HG03439 (cell line): ENCODE data around the gene PDCD2L.
"Not testable (repeated sequence)": the region's sequence is repeated elsewhere in the genome, so short reads cannot be mapped to it uniquely, and the experiment has no call there.

Source experiments
- ATAC-seq: cut with Tn5 transposase; IDR thresholded peaks from one replicate; pipeline ENCODE4 v1.9.1; 2021; ENCODE audit warnings: mild to moderate bottlenecking, moderate library complexity; ENCODE audit not compliant: unreplicated experiment

The PDCD2L gene

DNA sequence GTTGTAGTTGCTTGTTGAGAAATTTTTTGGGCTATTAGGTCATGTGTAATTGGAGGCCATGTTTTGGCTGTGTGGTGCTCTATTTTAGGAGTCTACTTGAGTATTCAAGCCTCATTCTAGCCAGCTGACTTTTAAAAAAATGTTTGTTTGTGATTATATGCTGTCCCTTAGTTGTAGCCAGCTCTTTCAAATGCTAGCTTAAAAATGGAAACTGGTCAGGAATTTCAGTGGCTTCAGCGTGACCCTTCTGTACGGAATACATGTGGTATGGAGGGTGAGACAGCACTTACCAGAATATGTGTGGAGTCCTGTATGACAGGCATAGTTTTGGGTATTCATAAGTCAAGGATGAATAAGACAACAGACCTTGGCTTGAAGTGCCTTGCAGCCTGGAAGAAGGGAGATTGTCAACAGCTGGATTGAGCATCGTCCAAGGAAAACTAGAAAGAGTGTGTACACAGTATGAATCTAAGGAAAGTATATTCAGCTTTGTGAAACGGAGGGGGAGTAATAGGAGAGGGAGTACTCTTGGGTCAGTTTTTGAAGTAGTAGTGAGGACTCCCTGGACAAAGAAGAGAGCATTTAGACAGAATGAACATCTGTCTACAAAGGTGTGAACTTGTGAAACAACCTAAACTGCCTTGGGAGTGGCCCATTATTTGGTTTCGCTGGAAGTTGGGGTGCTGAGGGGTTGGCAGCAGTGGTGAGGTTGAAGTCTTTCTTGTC is 57.3 kb downstream of the PDCD2L start:
- no peak for ATAC-seq

DNA sequence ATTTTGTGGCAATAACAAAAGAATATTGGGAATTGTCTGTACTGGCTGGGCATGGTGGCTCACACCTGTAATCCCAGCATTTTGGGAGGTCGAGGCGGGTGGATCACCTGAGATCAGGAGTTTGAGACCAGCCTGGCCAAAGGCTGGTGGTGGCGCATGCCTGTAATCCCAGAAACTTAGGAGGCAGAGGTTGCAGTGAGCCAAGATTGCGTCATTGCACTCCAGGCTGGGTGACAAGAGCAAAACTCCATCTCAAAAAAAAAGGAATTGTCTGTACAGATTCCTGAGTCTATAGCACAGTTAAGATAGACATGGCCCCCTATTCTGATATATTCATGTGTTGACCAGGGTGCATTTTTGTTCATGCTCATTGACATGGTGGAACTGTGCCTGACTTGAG is 60.6 kb downstream of the PDCD2L start:
- ATAC-seq: not testable (repeated sequence)

GRCh38 chr19:34468409-34468808 is 64.2 kb downstream of the PDCD2L start:
- no peak for ATAC-seq

- ATAC-seq: not testable (repeated sequence)
Measured at GRCh38 chr19:34469026-34469425, 64.8 kb downstream of the PDCD2L start.

GRCh38 chr19:34471906-34472700 is 67.9 kb downstream of the PDCD2L start:
- no peak for ATAC-seq

DNA sequence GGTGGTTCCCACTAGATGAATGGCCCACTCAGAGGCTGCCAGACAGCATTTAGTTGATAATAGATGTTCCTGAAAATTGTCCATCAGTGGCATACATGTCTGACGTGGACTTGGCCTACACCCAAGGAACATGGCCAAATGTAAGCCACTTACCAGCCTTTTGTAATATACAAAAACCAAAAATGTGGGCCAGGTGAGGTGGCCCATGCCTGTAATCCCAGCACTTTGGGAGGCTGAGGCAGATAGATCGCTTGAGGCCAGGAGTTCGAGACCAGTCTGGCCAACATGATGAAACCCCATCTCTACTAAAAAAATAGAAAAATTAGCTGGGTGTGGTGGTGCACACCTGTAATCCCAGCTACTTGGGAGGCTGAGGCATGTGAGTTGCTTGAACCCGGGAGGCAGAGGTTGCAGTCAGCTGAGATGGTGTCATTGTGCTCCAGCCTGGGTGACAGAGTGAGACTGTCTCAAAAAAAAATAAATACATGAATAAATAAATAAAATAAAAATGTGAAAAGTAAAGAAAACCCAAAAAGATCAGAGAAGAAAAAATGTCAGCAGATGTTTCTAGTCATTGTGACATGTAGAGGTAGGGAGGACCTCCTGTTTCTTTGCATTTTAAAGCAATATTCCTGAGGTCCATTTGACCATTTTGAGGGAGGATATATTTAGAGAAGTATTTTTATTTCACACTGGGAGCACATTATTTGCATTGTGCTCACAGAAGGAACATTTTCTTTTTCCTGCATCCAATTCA is 70.2 kb downstream of the PDCD2L start:
- no peak for ATAC-seq

- ATAC-seq: no peak
Measured at GRCh38 chr19:34475026-34475974, 71.1 kb downstream of the PDCD2L start.
